OCI-LY1 (cell line): ENCODE measurements around the gene ITIH3.

Experiments used
- CTCF ChIP-seq: fragments of 200-600 bp; sonication (generic), shearing (Covaris generic); IDR thresholded peaks from 2 replicates; pipeline ENCODE4 v1.5.1; 2017; ENCODE audit warnings: mild to moderate bottlenecking, antibody characterized with exemption, low read length, moderate library complexity, mixed read lengths
- EZH2 ChIP-seq: fragments of 200-600 bp; sonication (generic), shearing (Covaris generic); IDR thresholded peaks from 2 replicates; pipeline ENCODE4 v1.8.0; 2017; ENCODE audit warnings: borderline replicate concordance, mixed run types, mild to moderate bottlenecking, antibody characterized with exemption, low read length, moderate library complexity, mixed read lengths

- no peak for TF ChIP-seq EZH2
- TF ChIP-seq CTCF: no peak
Measured at GRCh38 chr3:52848617-52849016, 54.0 kb downstream of the ITIH3 start.
